ENCODE measurements around the gene MYEOV.

- TF ChIP-seq POLR2A (IDR thresholded peaks at IDR 0.05) (no peak), CTCF (IDR thresholded peaks at IDR 0.05) (no peak), EP300 (IDR thresholded peaks at IDR 0.05; ENCODE audit: low read depth) (no peak), POLR2AphosphoS5 (IDR thresholded peaks at IDR 0.05) (no peak)
Measured at GRCh38 chr11:69265911-69266510, 27.9 kb upstream of the MYEOV start.

All from transverse colon (tissue), 4 donors.